Smooth muscle cell (in vitro differentiated cells): ENCODE results near the gene PARP2. TPM values are rescaled to one million over a fixed set of nuclear protein-coding genes. Genes with fewer than 3 reads are reported as not detected.

ENCODE experiments used
- DNase-seq: peaks from one replicate; lab custom pipeline; 2025; ENCODE audit not compliant: unreplicated experiment; lab: John Stamatoyannopoulos, UW
- H2AFZ ChIP-seq: fragments of 200-600 bp; sonication (generic); 2 replicates; pipeline ENCODE4 v1.6.0; 2016; ENCODE audit warnings: antibody characterized with exemption, low read depth, mild to moderate bottlenecking
- H3F3A ChIP-seq: fragments of 200-600 bp; sonication (generic); 2 replicates; pipeline ENCODE4 v1.6.0; 2017; ENCODE audit warnings: antibody characterized with exemption, low read depth
- H3K27ac ChIP-seq: fragments of 200-600 bp; sonication (generic); 2 replicates; pipeline ENCODE4 v1.5.1; 2016; ENCODE audit warnings: low read depth, mild to moderate bottlenecking
- H3K27me3 ChIP-seq: fragments of 200-600 bp; sonication (generic); 2 replicates; pipeline ENCODE4 v1.6.1; 2016; ENCODE audit warnings: low read depth, mild to moderate bottlenecking
- H3K36me3 ChIP-seq: fragments of 200-600 bp; sonication (generic); 2 replicates; pipeline ENCODE4 v1.5.1; 2016; ENCODE audit warnings: low read depth
- H3K4me1 ChIP-seq: fragments of 200-600 bp; sonication (generic); 2 replicates; pipeline ENCODE4 v1.5.1; 2016; ENCODE audit warnings: low read depth
- H3K4me2 ChIP-seq: fragments of 200-600 bp; sonication (generic); 2 replicates; pipeline ENCODE4 v1.6.0; 2016; ENCODE audit warnings: mild to moderate bottlenecking
- H3K4me3 ChIP-seq: fragments of 200-600 bp; sonication (generic); 2 replicates; pipeline ENCODE4 v1.5.1; 2016; ENCODE audit warnings: mild to moderate bottlenecking
- H3K79me2 ChIP-seq: fragments of 200-600 bp; sonication (generic); 2 replicates; pipeline ENCODE4 v1.6.0; 2016; ENCODE audit warnings: low read depth, mild to moderate bottlenecking
- H3K9ac ChIP-seq: fragments of 200-600 bp; sonication (generic); 2 replicates; pipeline ENCODE4 v1.6.0; 2016; ENCODE audit warnings: low read depth
- H3K9me3 ChIP-seq: fragments of 200-600 bp; sonication (generic); replicated peaks from 2 replicates; pipeline ENCODE4 v1.5.1; 2016; ENCODE audit warnings: low read depth
- H4K20me1 ChIP-seq: fragments of 200-600 bp; sonication (generic); 2 replicates; pipeline ENCODE4 v1.6.0; 2016; ENCODE audit warnings: low read depth
- CTCF ChIP-seq: fragments of 200-600 bp; sonication (generic); IDR thresholded peaks from 2 replicates; pipeline ENCODE4 v1.5.1; 2017; ENCODE audit warnings: borderline replicate concordance, mild to moderate bottlenecking, antibody characterized with exemption; ENCODE audit not compliant: insufficient read depth, poor library complexity, severe bottlenecking
- WGBS: methylation state at CpG from one replicate; pipeline ENCODE4 v1.1.7; 2016; ENCODE audit warnings: low lambda C conversion rate; 5-methylcytosine and 5-hydroxymethylcytosine counted together
- polyA plus RNA-seq: library from polyadenylated mRNA; unstranded; fragments of >200 nt; fragmentation: Nextera tagmentation; extraction: Ambion mirVana; gene quantifications from 2 replicates; pipeline ENCODE4 v1.2.1, GENCODE V29; 2016
- total RNA-seq: library from RNA; depleted of rRNA; stranded (reverse); fragments of >200 nt; gene quantifications from 2 replicates; pipeline ENCODE4 v1.2.3, GENCODE V29; 2014

PARP2 gene
- total and polyA plus RNA-seq, 2 experiments from 2014 or later: 29.2 to 38.7 TPM

- TF ChIP-seq CTCF: no peak
- no peak for DNase-seq
- peaks cover 10% of the 10 kb centered on the region for H3K36me3 ChIP-seq
These were observed 4.3 kb downstream of the PARP2 start for GRCh38 chr14:20347747-20348146.

GRCh38 chr14:20350282-20350681 is 6.8 kb downstream of the PARP2 start:
- no peak for DNase-seq
- no peaks in the 10 kb centered on the region for H3K27me3 ChIP-seq
- no peak overlapping the region for H2AFZ ChIP-seq
- H3K4me2 ChIP-seq: no peak overlapping the region
- no peaks in the 10 kb centered on the region for H4K20me1 ChIP-seq
- H3K27ac ChIP-seq: no peak overlapping the region
- H3F3A ChIP-seq: no peaks in the 10 kb centered on the region
- no peaks in the 10 kb centered on the region for H3K9me3 ChIP-seq
- no peak overlapping the region for H3K9ac ChIP-seq
- H3K79me2 ChIP-seq: no peaks in the 10 kb centered on the region
- 95% methylated on average over 2 of the region's 2 CpGs for WGBS
- H3K36me3 ChIP-seq: peaks cover 28% of the 10 kb centered on the region
- TF ChIP-seq CTCF: no peak
- no peaks in the 10 kb centered on the region for H3K4me1 ChIP-seq
- no peak overlapping the region for H3K4me3 ChIP-seq

More at GRCh38 chr14:20347747-20348146, 4.3 kb downstream of the PARP2 start:
- H3K4me1 ChIP-seq: peaks cover 7% of the 10 kb centered on the region
- H3K4me2 ChIP-seq: no peak overlapping the region
- no peak overlapping the region for H2AFZ ChIP-seq
- peaks cover 12% of the 10 kb centered on the region for H3K79me2 ChIP-seq
- H3F3A ChIP-seq: no peaks in the 10 kb centered on the region
- no peaks in the 10 kb centered on the region for H3K27me3 ChIP-seq
- no peak overlapping the region for H3K27ac ChIP-seq
- WGBS: 97% methylated on average over 3 of the region's 3 CpGs
- H4K20me1 ChIP-seq: no peaks in the 10 kb centered on the region
- H3K9ac ChIP-seq: no peak overlapping the region
- no peak overlapping the region for H3K4me3 ChIP-seq
- H3K9me3 ChIP-seq: no peaks in the 10 kb centered on the region

GRCh38 chr14:20350860-20351259 is 7.4 kb downstream of the PARP2 start:
- H3K36me3 ChIP-seq: peaks cover 28% of the 10 kb centered on the region

More at GRCh38 chr14:20350860-20351259, 7.4 kb downstream of the PARP2 start:
- H2AFZ ChIP-seq: no peak overlapping the region
- H3K27me3 ChIP-seq: no peaks in the 10 kb centered on the region
- no peak overlapping the region for H3K27ac ChIP-seq
- H3K4me3 ChIP-seq: no peak overlapping the region
- H3K9ac ChIP-seq: no peak overlapping the region
- H3K79me2 ChIP-seq: no peaks in the 10 kb centered on the region
- no peaks in the 10 kb centered on the region for H3K9me3 ChIP-seq
- H3K4me1 ChIP-seq: no peaks in the 10 kb centered on the region
- TF ChIP-seq CTCF: no peak
- H4K20me1 ChIP-seq: no peaks in the 10 kb centered on the region
- no peaks in the 10 kb centered on the region for H3F3A ChIP-seq
- no peak overlapping the region for H3K4me2 ChIP-seq
- DNase-seq: no peak
